ENCODE data around the gene KRTAP11-1.

Gene KRTAP11-1

GRCh38 chr21:30900881-30901280 lies 19.5 kb upstream of the KRTAP11-1 start:
- Histone ChIP-seq H3K27ac (replicated peaks) (no peak overlapping the region), H3K27me3 (ENCODE audit: insufficient read depth, poor library complexity, severe bottlenecking) (no peaks in the 10 kb centered on the region), H3K4me3 (replicated peaks; ENCODE audit: insufficient read depth, low read length) (no peak overlapping the region)
- TF ChIP-seq POLR2AphosphoS5 (IDR thresholded peaks at IDR 0.05; ENCODE audit: low read depth): no peak
- TF ChIP-seq GABPA (IDR thresholded peaks at IDR 0.05; ENCODE audit: low read depth): no peak
- TF ChIP-seq CTCF (IDR thresholded peaks at IDR 0.05; ENCODE audit: insufficient read depth, low read length): no peak
- no peak for DNase-seq (ENCODE audit: low read depth in 1 of 2, low spot score in 1 of 2)

DNA sequence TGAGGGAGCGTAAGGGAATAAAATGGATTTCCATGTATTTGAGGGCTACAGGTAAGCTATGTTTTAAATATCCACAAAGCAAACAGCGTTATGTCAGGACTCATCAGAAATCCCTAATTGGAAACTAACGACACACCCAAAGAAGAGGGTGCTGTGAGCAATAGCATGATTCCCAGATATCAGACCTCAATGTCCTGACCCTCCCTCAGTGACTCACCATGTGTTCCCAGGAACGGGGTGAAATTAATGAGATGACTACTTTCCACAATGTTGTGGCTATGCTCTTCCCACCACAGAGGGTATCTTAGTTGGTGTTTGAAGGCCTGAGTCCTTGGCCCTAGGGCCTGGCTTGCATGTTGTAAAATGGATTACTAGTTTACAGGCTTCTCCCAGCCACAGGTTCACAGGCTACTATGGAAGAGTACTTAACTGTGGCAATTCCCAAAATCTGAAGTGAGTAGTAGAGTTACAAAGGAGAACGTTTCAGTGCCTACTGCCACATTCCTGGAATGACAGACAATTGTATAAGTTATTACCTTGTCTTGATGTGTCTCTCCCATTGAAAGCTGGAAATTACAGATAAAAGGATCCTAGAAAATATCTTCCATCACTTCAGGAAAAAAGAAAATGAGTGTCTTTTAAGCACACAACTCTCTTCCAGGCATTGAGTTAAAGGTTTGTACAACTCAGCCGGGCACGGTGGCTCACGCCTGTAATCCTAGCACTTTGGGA lies 1.7 kb upstream of the KRTAP11-1 start:
- DNase-seq (ENCODE audit: low read depth in 1 of 2, low spot score in 1 of 2): no peak
- no peak for TF ChIP-seq SPI1 (IDR thresholded peaks at IDR 0.05; ENCODE audit: borderline replicate concordance, low read depth)
- H3K27ac ChIP-seq (replicated peaks): no peak overlapping the region
- no peak overlapping the region for H3K4me3 ChIP-seq (replicated peaks; ENCODE audit: insufficient read depth, low read length)
- H3K27me3 ChIP-seq (ENCODE audit: insufficient read depth, poor library complexity, severe bottlenecking): no peaks in the 10 kb centered on the region

- Histone ChIP-seq H3K27me3 (ENCODE audit: insufficient read depth, poor library complexity, severe bottlenecking) (no peaks in the 10 kb centered on the region), H3K27ac (replicated peaks) (no peak overlapping the region), H3K4me3 (replicated peaks; ENCODE audit: insufficient read depth, low read length) (no peak overlapping the region)
- DNase-seq (ENCODE audit: low read depth in 1 of 2, low spot score in 1 of 2): no peak
- TF ChIP-seq SPI1 (IDR thresholded peaks at IDR 0.05; ENCODE audit: borderline replicate concordance, low read depth) (no peak), CTCF (IDR thresholded peaks at IDR 0.05; ENCODE audit: insufficient read depth, low read length) (no peak)
- TF ChIP-seq, protein P1, sequence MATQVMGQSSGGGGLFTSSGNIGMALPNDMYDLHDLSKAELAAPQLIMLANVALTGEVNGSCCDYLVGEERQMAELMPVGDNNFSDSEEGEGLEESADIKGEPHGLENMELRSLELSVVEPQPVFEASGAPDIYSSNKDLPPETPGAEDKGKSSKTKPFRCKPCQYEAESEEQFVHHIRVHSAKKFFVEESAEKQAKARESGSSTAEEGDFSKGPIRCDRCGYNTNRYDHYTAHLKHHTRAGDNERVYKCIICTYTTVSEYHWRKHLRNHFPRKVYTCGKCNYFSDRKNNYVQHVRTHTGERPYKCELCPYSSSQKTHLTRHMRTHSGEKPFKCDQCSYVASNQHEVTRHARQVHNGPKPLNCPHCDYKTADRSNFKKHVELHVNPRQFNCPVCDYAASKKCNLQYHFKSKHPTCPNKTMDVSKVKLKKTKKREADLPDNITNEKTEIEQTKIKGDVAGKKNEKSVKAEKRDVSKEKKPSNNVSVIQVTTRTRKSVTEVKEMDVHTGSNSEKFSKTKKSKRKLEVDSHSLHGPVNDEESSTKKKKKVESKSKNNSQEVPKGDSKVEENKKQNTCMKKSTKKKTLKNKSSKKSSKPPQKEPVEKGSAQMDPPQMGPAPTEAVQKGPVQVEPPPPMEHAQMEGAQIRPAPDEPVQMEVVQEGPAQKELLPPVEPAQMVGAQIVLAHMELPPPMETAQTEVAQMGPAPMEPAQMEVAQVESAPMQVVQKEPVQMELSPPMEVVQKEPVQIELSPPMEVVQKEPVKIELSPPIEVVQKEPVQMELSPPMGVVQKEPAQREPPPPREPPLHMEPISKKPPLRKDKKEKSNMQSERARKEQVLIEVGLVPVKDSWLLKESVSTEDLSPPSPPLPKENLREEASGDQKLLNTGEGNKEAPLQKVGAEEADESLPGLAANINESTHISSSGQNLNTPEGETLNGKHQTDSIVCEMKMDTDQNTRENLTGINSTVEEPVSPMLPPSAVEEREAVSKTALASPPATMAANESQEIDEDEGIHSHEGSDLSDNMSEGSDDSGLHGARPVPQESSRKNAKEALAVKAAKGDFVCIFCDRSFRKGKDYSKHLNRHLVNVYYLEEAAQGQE (IDR thresholded peaks at IDR 0.05; ENCODE audit: insufficient replicate concordance, low read depth): no peak
These were observed 466 bp downstream of the KRTAP11-1 start for GRCh38 chr21:30880914-30881313.

DNA sequence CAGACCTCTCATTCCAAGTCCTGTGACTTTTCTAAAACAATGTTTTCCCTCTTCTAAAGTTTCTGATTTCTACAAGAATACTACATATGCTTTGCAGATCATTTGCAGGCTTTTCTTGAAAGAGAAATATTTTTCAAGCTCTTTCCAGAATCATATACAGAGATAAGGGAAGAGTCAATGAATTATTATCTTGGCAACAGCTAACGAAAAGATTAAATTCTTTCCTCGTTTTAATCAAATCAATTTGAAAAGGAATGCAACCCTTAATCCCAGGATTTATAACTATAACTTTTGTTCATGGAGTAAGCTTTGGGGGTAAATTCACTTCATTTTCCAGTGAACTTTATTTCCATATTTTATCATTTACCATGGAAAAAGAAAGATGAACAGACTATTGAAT lies 6.9 kb downstream of the KRTAP11-1 start:
- no peak overlapping the region for H3K4me3 ChIP-seq (replicated peaks; ENCODE audit: insufficient read depth, low read length)
- TF ChIP-seq SPI1 (IDR thresholded peaks at IDR 0.05; ENCODE audit: borderline replicate concordance, low read depth) (no peak), POLR2AphosphoS5 (IDR thresholded peaks at IDR 0.05; ENCODE audit: low read depth) (no peak), CTCF (IDR thresholded peaks at IDR 0.05; ENCODE audit: insufficient read depth, low read length) (no peak), GABPA (IDR thresholded peaks at IDR 0.05; ENCODE audit: low read depth) (no peak)
- TF ChIP-seq, protein P1 (IDR thresholded peaks at IDR 0.05; ENCODE audit: insufficient replicate concordance, low read depth): no peak
- H3K27me3 ChIP-seq (ENCODE audit: insufficient read depth, poor library complexity, severe bottlenecking): no peaks in the 10 kb centered on the region
- no peak overlapping the region for H3K27ac ChIP-seq (replicated peaks)
- DNase-seq (ENCODE audit: low read depth in 1 of 2, low spot score in 1 of 2): no peak

Measured in HL-60 (cell line).